Tracheal epithelial cell (primary cell): ENCODE measurements around the gene PHETA2. TPM values are rescaled to one million over a fixed set of nuclear protein-coding genes. Genes with fewer than 3 reads are reported as not detected.

Source experiments
- total RNA-seq: library from RNA; depleted of rRNA; stranded (reverse); fragments of >200 nt; gene quantifications from 2 replicates; pipeline ENCODE4 v1.2.1, GENCODE V29; 2014

Gene PHETA2, protein sequence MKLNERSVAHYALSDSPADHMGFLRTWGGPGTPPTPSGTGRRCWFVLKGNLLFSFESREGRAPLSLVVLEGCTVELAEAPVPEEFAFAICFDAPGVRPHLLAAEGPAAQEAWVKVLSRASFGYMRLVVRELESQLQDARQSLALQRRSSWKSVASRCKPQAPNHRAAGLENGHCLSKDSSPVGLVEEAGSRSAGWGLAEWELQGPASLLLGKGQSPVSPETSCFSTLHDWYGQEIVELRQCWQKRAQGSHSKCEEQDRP
- total RNA-seq = 5.1 and 6.7 TPM in 2 replicates

DNA sequence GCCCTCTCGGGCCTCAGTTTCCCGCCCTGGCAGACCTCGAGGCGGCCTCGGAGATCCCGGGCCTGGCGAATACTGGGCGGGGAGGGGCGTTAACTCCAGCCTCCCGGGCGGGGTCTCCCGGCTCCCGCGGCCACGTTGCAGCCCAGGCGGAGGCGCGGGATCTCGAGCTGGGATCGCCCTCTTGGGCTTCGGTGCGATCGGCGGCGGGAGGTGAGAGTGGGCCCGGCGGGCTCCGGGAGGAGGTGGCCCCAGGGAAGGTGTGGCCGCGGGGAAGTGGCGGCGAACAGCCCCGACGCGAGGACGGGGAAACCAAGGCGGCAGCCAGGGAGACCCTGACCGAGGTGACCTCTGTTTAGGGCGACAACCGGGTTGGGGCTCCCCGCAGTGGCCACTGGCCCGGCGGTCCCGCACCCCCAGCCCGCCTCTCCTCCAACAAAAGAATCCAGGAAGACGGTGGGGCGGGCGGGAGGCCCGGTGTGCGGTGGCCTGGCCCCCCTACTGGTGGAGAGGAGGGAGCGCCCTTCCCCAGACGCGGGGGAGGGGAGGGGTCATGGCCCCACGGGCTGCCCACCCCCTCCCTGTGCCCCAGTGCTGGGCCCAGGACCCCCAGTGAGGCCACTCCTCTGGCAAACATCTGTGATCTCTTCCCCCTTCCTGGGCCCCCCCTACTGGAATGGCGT is at the start of gene PHETA2:
PHETA2 (plus strand) TSS at position 117 of the 680 bp plus-strand sequence. CDS start 3,046 bp downstream, outside the sequence.

DNA sequence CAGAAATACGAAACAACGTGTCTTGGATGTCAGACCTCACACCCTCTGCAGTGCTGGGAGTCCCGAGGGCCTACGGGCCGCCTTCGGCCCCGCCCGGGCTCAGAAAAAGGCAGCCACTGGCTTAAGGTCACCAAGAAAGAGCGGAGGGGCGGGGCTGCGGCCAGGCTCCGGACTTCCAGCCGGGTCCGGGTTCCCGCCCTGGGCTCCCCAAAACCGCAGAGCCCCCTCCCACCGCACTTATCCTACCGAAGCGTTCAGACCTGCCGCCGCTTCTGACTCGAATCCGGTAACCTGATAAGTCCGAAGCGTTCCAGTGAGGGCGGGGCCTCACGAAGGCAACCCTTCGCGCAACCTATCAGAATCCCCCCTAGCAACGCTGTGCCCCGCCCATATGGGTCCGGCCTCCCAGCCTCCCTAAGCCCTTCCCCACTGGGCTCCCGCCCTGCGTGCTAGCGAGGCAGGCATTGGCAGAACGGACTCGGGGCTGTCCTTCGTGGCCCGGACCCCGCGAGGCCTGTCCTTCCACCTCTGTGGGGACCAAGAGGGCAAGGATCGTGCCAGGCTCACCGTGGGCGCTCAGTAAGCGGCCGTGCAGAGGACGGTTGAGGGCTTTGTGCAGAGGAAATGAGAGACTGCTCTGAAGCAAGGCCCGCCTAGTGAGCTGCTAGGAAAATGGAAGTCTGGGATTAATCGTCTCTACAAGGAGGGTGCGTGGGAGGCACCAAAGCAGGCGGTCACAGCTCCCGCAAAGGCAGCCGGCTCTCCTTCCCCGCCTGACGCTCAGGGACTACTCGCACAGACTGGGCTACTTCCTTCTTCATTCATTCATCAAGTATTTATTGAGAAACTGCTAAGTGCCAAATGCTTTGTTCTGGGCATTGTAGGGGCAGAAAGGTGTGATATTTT is 3.3 kb upstream of the PHETA2 start, which contains the start of gene NAGA:
NAGA (minus strand) TSS at position 296 of the 906 bp plus-strand sequence. CDS start 515 bp downstream, outside the sequence.

DNA sequence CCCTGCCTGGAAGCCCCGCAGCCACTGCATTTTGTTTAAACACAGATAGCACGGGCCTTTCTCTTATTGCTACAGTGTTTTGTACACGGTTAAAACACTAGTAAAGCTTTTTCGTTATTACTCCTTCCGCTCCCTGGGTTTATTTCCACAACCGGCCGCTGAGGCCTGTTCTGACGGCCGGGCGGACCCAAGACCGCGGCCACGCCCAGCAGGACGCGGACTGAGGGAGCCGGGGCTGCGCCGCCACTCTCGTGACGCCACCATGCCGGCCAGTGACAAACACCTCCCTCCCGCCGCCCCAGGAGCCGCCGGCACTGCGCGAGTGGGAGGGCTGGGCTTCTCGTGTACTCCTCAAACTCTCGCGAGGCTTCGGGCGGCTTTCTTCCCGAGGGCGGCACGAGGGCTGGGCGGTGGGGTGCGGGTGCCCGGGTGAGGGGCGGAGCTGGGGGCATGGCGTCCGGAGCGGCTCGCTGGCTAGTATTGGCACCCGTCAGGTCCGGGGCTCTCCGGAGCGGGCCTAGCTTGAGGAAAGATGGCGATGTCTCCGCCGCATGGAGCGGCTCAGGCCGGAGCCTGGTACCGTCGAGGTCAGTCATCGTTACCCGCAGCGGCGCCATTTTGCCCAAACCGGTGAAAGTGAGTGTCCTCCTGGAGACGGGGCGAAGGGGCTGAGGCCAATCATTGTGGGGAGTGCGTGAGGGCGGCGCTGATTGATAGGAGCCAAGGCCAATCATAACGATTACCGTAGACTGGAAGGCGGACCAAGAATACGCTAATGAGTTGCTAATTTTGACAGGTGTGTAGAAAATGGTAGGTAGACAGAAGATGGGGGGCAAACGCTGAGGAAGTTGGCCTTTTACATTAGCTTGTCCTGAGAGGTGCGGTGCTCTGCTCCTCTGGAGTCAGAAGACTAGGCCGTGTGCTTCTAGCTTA is 5.5 kb downstream of the PHETA2 start, which contains the start of gene SMDT1:
SMDT1 (plus strand) TSS at position 382 of the 933 bp plus-strand sequence; CDS start at position 451, 69 bp downstream.

DNA sequence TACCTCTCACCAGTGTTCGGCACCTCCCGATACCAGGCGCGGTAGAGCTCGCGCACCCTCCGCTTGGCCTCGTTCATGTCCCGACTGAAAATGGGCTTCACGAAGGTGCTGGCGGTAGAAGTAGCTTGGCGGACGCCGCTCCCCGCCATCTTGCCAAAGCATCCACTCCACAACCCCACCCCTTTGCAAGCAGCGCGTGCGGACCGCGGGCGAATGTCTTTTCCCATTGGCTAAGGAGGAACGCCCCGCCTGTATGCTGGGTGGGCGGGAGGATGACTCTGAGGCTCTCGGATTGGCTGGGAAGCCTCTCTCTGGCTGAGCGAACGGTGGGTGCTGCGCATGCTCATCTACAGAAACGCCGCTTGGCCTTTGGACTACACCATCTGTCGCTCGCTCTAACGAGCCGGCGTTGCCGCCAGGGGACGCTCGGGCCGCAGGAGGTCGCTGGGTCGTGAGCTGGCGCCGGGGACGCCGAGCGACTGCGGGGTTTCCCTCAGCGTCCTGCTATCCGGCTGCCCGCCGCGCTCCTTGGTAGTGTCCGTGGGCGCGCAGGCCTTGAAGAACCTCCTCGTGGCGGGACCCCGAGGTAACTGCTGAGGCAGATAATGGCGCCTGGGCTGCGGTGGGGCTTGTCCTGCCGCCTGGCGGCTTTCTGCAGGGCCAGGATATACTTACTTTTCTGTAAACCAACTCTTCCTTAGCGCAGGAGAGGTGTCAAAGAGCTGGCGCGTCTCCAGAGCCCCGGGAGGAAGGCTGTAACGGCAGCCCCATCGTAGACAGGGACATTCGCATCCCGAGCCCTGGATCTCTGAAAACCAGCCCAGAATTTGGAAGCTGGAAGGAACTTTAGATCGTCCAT is 16.8 kb downstream of the PHETA2 start, which contains the start of gene NDUFA6:
NDUFA6 (minus strand) TSS at position 177 of the 859 bp plus-strand sequence; CDS start at position 149, 28 bp downstream.

Other genes starting within 250 kb of the PHETA2 start
- gene SREBF2, start 241.1 kb upstream of the PHETA2 start, total RNA-seq = 68.4 and 91.0 TPM in 2 replicates
- not detected in 2 replicates for gene SHISA8, start 159.2 kb upstream of the PHETA2 start, total RNA-seq
- under 0.01 TPM in 1 of 2 replicates, not detected in the other for gene TNFRSF13C, start 147.4 kb upstream of the PHETA2 start, total RNA-seq
- 3.2 and 7.7 TPM in 2 replicates for gene CENPM, start 127.1 kb upstream of the PHETA2 start, total RNA-seq
- 0.24 TPM in 1 of 2 replicates, not detected in the other for gene SEPTIN3, start 104.8 kb upstream of the PHETA2 start, total RNA-seq
- under 0.01 TPM in 1 of 2 replicates, not detected in the other for gene WBP2NL, start 75.5 kb upstream of the PHETA2 start, total RNA-seq
- 23.9 and 28.2 TPM in 2 replicates for gene NAGA, start 3.4 kb upstream of the PHETA2 start, total RNA-seq
- gene SMDT1, start 5.5 kb downstream of the PHETA2 start, total RNA-seq = 3.9 and 4.7 TPM in 2 replicates
- gene NDUFA6, start 16.5 kb downstream of the PHETA2 start, total RNA-seq = 32.3 and 41.6 TPM in 2 replicates
- 0.24 and 0.85 TPM in 2 replicates for gene CYP2D6, start 56.6 kb downstream of the PHETA2 start, total RNA-seq
- 44.6 and 51.2 TPM in 2 replicates for gene TCF20, start 196.4 kb downstream of the PHETA2 start, total RNA-seq